Heart left ventricle (tissue), 16 donors: Measurements from ENCODE around the gene MAPK8IP3. TPM values are rescaled to one million over a fixed set of nuclear protein-coding genes. Genes with fewer than 3 reads are reported as not detected.

Source experiments
- ATAC-seq, 4 donors: fragments of 200-7000 bp; cut with Tn5 transposase; one replicate each; pipeline ENCODE4 v1.9.1; 2020 to 2022; ENCODE audit warnings: moderate library complexity in 4 of 4, mild to moderate bottlenecking in 3 of 4, moderate number of reproducible peaks in 1 of 4
- DNase-seq, 5 donors: peaks; one replicate each; pipeline ENCODE4 v3.0.0-alpha.2; 2020
- H3K27ac ChIP-seq, 12 donors: fragments of 200-600 bp; sonication (generic) in 4 of 12; one replicate each; pipeline versions ENCODE4 v1.5.0 to v1.8.0; 2016 to 2022; ENCODE audit warnings: mild to moderate bottlenecking in 2 of 12
- H3K27me3 ChIP-seq, 9 donors: fragments of 200-600 bp; sonication (generic) in 2 of 9; one replicate each; pipeline versions ENCODE4 v1.5.1 to v1.8.0; 2016 to 2022; ENCODE audit warnings: mild to moderate bottlenecking in 3 of 9
- H3K36me3 ChIP-seq, 9 donors: fragments of 200-600 bp; sonication (generic) in 2 of 9; one replicate each; pipeline versions ENCODE4 v1.5.0 to v1.8.0; 2018 to 2022; ENCODE audit warnings: mild to moderate bottlenecking in 2 of 9
- H3K4me1 ChIP-seq, 12 donors: fragments of 200-600 bp; sonication (generic) in 4 of 12; one replicate each; pipeline versions ENCODE4 v1.5.0 to v1.8.0; 2016 to 2022; ENCODE audit warnings: mild to moderate bottlenecking in 3 of 12
- H3K4me3 ChIP-seq, 12 donors: fragments of 200-600 bp; sonication (generic) in 4 of 12; one replicate each; pipeline versions ENCODE4 v1.5.0 to v1.8.0; 2017 to 2022; ENCODE audit warnings: mild to moderate bottlenecking in 9 of 12, moderate library complexity in 4 of 12
- H3K9me3 ChIP-seq, 12 donors: fragments of 200-600 bp; sonication (generic) in 4 of 12; one replicate each; pipeline versions ENCODE4 v1.5.0 to v1.8.0; 2016 to 2022; ENCODE audit warnings: mild to moderate bottlenecking in 1 of 12
- CTCF ChIP-seq, 12 donors: fragments of 200-600 bp; sonication (generic) in 4 of 12; IDR thresholded peaks; one replicate each; pipeline versions ENCODE4 v1.5.0 to v1.8.0; 2018 to 2022; ENCODE audit warnings: antibody characterized with exemption in 12 of 12, mild to moderate bottlenecking in 5 of 12
- POLR2A ChIP-seq, 2 donors: fragments of 450-650 bp; IDR thresholded peaks; one replicate each; pipeline ENCODE4 v1.6.1; 2017; ENCODE audit warnings: antibody characterized with exemption in 2 of 2, mild to moderate bottlenecking in 2 of 2, moderate library complexity in 2 of 2
- WGBS, 4 donors: extraction: QIAGEN DNeasy Blood & Tissue Kit in 2 of 4; methylation state at CpG; one replicate each; pipeline versions ENCODE4 v1.1.5 to v1.1.7; 2013 to 2018; 5-methylcytosine and 5-hydroxymethylcytosine counted together
- intact Hi-C, 10 donors: fragments of 100-400 bp; cut with DNase I; formaldehyde crosslinking; loops; one replicate each; pipeline versions ENCODE4 v1.11.1 to v1.14.2; 2022
- polyA plus RNA-seq, 2 donors: library from polyadenylated mRNA; stranded (reverse); fragments of 200-250 nt; gene quantifications; one replicate each; pipeline ENCODE4 v1.2.3, GENCODE V29; 2013
- total RNA-seq, 9 donors: library from RNA; depleted of rRNA in 2 of 9; stranded (reverse); fragments of >200 nt in 2 of 9; fragmentation: NEBNext Ultra II Directional in 3 of 9; extraction: Animal tissue kit (Norgen Biotek cat#: 25700) in 3 of 9; gene quantifications; one replicate each; pipeline versions ENCODE4 v1.1.0 to v1.2.4, GENCODE V29; 2016 to 2023
- donor health status: ischemic (EF 13 %, LVEDD 7.1; RV severe dilation, severe dysfunction).
- donor health status: healthy with polysubstance abuse.
- donor health status: DM: no; HTN: yes; CAD: no.
- donor health status: DM: no; HTN: no; CAD: no.
- donor health status: ischemic (EF 25% LVEDD 6.9; RV normal size, moderate dysfunction).
- donor health status: ischemic (EF 25% LVEDD 5.7; RV mildly dilated, moderate dysfunction).
- donor health status: healthy.
- donor health status: DM: yes; HTN: yes; CAD: no.
- donor health status: ischemic (EF 35%, LVEDD 5.7; RV mildly dilated, moderate dysfunction).
- donor health status: nonischemic (EF 11% LVEDD 7.7; RV severe dilation, severe dysfunction).
- donor health status: DM: yes; HTN: yes; CAD: no.
- donor health status: PGD.
- donor health status: ischemic (EF 29% LVEDD 5.4; RV normal size, mild dysfunction).
- donor health status: nonischemic (EF 23%, LVEDD 6.1; RV moderate dilation, normal function).

The MAPK8IP3 gene
- total and polyA plus RNA-seq, 11 donors, result 29.5 to 71.3 (median 63.1) TPM

GRCh38 chr16:1800701-1801100 lies 94.7 kb downstream of the MAPK8IP3 start:
- H3K27ac ChIP-seq, result no peak overlapping the region
- intact Hi-C loops, result no loop called here
- peaks cover 0 to 7% (median 2%) of the 10 kb centered on the region in 9 donors for H3K36me3 ChIP-seq
- H3K9me3 ChIP-seq, result peaks cover 0 to 7% (median 0%) of the 10 kb centered on the region in 12 donors
- DNase-seq (no peak), ATAC-seq (no peak)
- H3K27me3 ChIP-seq, result no peaks in the 10 kb centered on the region
- TF ChIP-seq POLR2A (IDR thresholded peaks at IDR 0.05), result no peak
- TF ChIP-seq CTCF (IDR thresholded peaks at IDR 0.05), result no peak
- 69 to 85% (median 84%) methylated on average over 10 of the region's 10 CpGs for WGBS, 4 donors
- H3K4me3 ChIP-seq, result no peak overlapping the region
- no peaks in the 10 kb centered on the region for H3K4me1 ChIP-seq

- DNase-seq (no peak), ATAC-seq (no peak)
- H3K9me3 ChIP-seq, result peaks cover 0 to 6% (median 0%) of the 10 kb centered on the region in 12 donors
- H3K36me3 ChIP-seq, result peaks cover 0 to 59% (median 34%) of the 10 kb centered on the region in 9 donors
- H3K4me1 ChIP-seq, result peaks cover 0 to under 1% (median 0%) of the 10 kb centered on the region in 12 donors
- H3K27ac ChIP-seq, result no peak overlapping the region
- H3K4me3 ChIP-seq, result no peak overlapping the region
- no peaks in the 10 kb centered on the region for H3K27me3 ChIP-seq
- no peak for TF ChIP-seq CTCF (IDR thresholded peaks at IDR 0.05)
- TF ChIP-seq POLR2A (IDR thresholded peaks at IDR 0.05), result no peak
- 82 to 92% (median 89%) methylated on average over 9 to 10 of the region's 10 CpGs for WGBS, 4 donors
- intact Hi-C loops, result no loop called here
These were observed 101.6 kb downstream of the MAPK8IP3 start for GRCh38 chr16:1807626-1808025.

GRCh38 chr16:1808691-1809090 lies 102.7 kb downstream of the MAPK8IP3 start:
- no peak for TF ChIP-seq CTCF (IDR thresholded peaks at IDR 0.05)
- TF ChIP-seq POLR2A (IDR thresholded peaks at IDR 0.05), result no peak
- Histone ChIP-seq H3K27me3 (no peaks in the 10 kb centered on the region), H3K27ac (no peak overlapping the region), H3K36me3 (peaks cover 0 to 65% (median 36%) of the 10 kb centered on the region in 9 donors), H3K9me3 (peaks cover 0 to 6% (median 0%) of the 10 kb centered on the region in 12 donors), H3K4me3 (no peak overlapping the region), H3K4me1 (peaks cover 0 to 6% (median 0%) of the 10 kb centered on the region in 12 donors)
- 80 to 93% (median 85%) methylated on average over 9 to 18 of the region's 18 CpGs for WGBS, 4 donors
- no peak for ATAC-seq
- intact Hi-C loops, result no loop called here
- DNase-seq, result no peak

GRCh38 chr16:1809281-1809801 lies 103.3 kb downstream of the MAPK8IP3 start:
- intact Hi-C loops, result no loop called here
- no peak overlapping the region for H3K4me3 ChIP-seq
- H3K4me1 ChIP-seq, result peaks cover 0 to 6% (median 0%) of the 10 kb centered on the region in 12 donors
- H3K9me3 ChIP-seq, result peaks cover 0 to 6% (median 0%) of the 10 kb centered on the region in 12 donors
- DNase-seq (no peak), ATAC-seq (peak in 2 of 4 donors; percentile 7 to 14)
- H3K27ac ChIP-seq, result no peak overlapping the region
- H3K36me3 ChIP-seq, result peaks cover 0 to 72% (median 43%) of the 10 kb centered on the region in 9 donors
- WGBS, 4 donors, result 67 to 84% (median 76%) methylated on average over 9 to 28 of the region's 28 CpGs
- no peaks in the 10 kb centered on the region for H3K27me3 ChIP-seq
- no peak for TF ChIP-seq CTCF (IDR thresholded peaks at IDR 0.05)
- TF ChIP-seq POLR2A (IDR thresholded peaks at IDR 0.05), result no peak
